ENCODE data around the gene GALNTL6. TPM values are rescaled to one million over a fixed set of nuclear protein-coding genes. Genes with fewer than 3 reads are reported as not detected.

The GALNTL6 gene
- total and polyA plus RNA-seq, 2 donors (not counting 3 experiments of a cell fraction or from before 2014, with no cell fraction given) = not detected

- DNase-seq (ENCODE audit: low read depth, low spot score) = no peak
- Histone ChIP-seq H3K79me2 (ENCODE audit: control insufficient read depth, insufficient read depth, low read length) (no peaks in the 10 kb centered on the region), H3K9me1 (replicated peaks; ENCODE audit: control insufficient read depth, extremely low read depth, insufficient read depth, low read length) (peaks cover 2% of the 10 kb centered on the region), H3K27ac (ENCODE audit: insufficient read depth, low read depth, low read length) (no peak overlapping the region), H3K4me3 (replicated peaks in 1 of 3; ENCODE audit: insufficient read depth in 1 of 3, low read depth in 1 of 3, low read length in 3 of 3) (no peak overlapping the region), H2AFZ (ENCODE audit: low read depth, low read length) (no peak overlapping the region), H3K4me1 (ENCODE audit: control insufficient read depth, extremely low read depth, insufficient read depth, low read length) (no peaks in the 10 kb centered on the region), H3K9ac (replicated peaks; ENCODE audit: extremely low read depth, insufficient read depth, low read length) (no peak overlapping the region), H3K9me3 (replicated peaks; ENCODE audit: control insufficient read depth, insufficient read depth, low read length) (no peaks in the 10 kb centered on the region), H3K36me3 (ENCODE audit: control insufficient read depth in 2 of 2, extremely low read depth in 1 of 2, insufficient read depth in 2 of 2, low read length in 2 of 2) (no peaks in the 10 kb centered on the region), H4K20me1 (replicated peaks; ENCODE audit: control insufficient read depth, extremely low read depth, insufficient read depth, low read length) (no peaks in the 10 kb centered on the region), H3K27me3 (ENCODE audit: control insufficient read depth in 2 of 2, insufficient read depth in 2 of 2, low read length in 2 of 2) (peaks cover 0 to 2% of the 10 kb centered on the region in 2 experiments), H3K4me2 (ENCODE audit: insufficient read depth, low read length) (no peak overlapping the region)
- intact Hi-C loops (cut with micrococcal nuclease) (no loop called here), dilution Hi-C loops (cut with MboI; ENCODE audit: extremely low pct_ligation_motif_present, low sequenced_read_pairs) (no loop called here)
- TF ChIP-seq MYC (IDR thresholded peaks at IDR 0.05; ENCODE audit: low read depth, low read length) = no peak
- no peak for TF ChIP-seq JUN (IDR thresholded peaks at IDR 0.05; ENCODE audit: borderline replicate concordance, insufficient read depth, insufficient read length, low read depth)
- TF ChIP-seq, protein P1, sequence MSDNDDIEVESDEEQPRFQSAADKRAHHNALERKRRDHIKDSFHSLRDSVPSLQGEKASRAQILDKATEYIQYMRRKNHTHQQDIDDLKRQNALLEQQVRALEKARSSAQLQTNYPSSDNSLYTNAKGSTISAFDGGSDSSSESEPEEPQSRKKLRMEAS (IDR thresholded peaks at IDR 0.05; ENCODE audit: insufficient read depth, insufficient read length) = no peak
- no peak for TF ChIP-seq CTCF (IDR thresholded peaks at IDR 0.05; ENCODE audit: extremely low read depth in 1 of 2, insufficient read depth in 1 of 2, low read depth in 1 of 2, low read length in 2 of 2)
- TF ChIP-seq POLR2AphosphoS5 (IDR thresholded peaks at IDR 0.05; ENCODE audit: insufficient read depth, low read depth, low read length) = no peak
- TF ChIP-seq EZH2 (IDR thresholded peaks at IDR 0.05; ENCODE audit: borderline replicate concordance, low read depth, low read length, severe bottlenecking) = no peak
- TF ChIP-seq FOS (IDR thresholded peaks at IDR 0.05; ENCODE audit: borderline replicate concordance, insufficient read depth, low read length) = no peak
- no peak for TF ChIP-seq GATA2 (IDR thresholded peaks at IDR 0.05; ENCODE audit: insufficient read depth, insufficient read length, low read depth, low read length)
- no peak for TF ChIP-seq POLR2A (IDR thresholded peaks at IDR 0.05; ENCODE audit: low read depth, low read length)
- BruUV-seq (replicated peaks) = no TSS peak
- FAIRE-seq = no peak
- POLR2A ChIA-PET = no interaction called here
- CTCF ChIA-PET = no interaction called here
Measured at GRCh38 chr4:172945611-172946010, 1132.4 kb downstream of the GALNTL6 start.

Data from endothelial cell of umbilical vein (primary cell).